GM15510 (cell line): Measurements from ENCODE around the gene KBTBD13.

Source experiments
- POLR2A ChIP-seq: IDR thresholded peaks from 3 replicates; pipeline ENCODE4 v1.6.1; 2011; ENCODE audit warnings: borderline replicate concordance; ENCODE audit not compliant: insufficient read length; ENCODE audit errors: extremely low read depth

KBTBD13 gene

DNA sequence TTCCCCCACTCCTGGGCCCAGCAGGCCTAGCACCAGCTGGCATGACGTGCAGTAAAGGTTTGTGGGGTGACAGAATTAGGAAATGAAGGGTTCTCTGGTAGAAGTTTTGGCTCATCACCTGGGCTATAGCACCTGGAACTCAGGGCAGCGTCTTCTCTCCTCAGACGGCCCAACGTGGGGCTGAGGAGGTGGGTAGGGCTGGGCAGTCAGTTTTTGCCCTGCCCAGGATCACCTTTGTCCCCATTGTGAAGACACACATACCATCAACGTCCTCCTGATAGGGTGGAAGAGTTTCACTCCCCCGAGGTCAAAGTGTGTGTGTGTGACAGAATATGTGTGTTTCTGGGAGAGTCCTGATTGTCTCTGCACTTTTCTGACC lies 12.1 kb downstream of the KBTBD13 start:
- no peak for TF ChIP-seq POLR2A

DNA sequence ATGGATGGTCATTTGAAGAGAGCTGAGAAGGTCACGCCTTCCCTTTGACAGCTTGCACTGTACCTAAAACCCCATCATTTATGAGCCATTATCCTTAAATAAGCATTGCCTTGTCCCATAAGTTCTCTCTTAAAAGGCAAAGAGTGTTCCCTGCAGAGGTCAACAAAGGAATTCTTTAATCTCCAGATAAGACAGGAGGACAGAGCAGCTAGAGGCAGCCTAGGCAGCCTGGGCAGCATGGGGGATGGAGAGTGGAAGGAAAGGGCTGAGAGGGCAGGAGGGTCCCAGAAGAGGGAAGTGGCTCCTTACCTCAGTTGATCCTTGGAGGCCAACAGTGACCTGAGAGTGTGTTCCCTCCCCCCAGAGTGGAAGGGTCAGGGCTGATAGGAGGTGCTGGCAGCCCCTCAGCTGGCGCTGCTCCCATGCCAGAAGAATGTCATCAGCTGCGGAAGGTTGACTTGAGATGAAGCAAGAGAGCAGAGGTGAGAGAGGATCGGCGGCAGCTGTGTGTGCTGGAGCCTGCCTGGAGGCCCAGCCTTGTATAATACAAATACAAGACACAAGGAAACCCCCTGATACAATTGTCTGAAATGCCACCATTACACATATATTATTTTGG lies 12.8 kb downstream of the KBTBD13 start:
- no peak for TF ChIP-seq POLR2A

DNA sequence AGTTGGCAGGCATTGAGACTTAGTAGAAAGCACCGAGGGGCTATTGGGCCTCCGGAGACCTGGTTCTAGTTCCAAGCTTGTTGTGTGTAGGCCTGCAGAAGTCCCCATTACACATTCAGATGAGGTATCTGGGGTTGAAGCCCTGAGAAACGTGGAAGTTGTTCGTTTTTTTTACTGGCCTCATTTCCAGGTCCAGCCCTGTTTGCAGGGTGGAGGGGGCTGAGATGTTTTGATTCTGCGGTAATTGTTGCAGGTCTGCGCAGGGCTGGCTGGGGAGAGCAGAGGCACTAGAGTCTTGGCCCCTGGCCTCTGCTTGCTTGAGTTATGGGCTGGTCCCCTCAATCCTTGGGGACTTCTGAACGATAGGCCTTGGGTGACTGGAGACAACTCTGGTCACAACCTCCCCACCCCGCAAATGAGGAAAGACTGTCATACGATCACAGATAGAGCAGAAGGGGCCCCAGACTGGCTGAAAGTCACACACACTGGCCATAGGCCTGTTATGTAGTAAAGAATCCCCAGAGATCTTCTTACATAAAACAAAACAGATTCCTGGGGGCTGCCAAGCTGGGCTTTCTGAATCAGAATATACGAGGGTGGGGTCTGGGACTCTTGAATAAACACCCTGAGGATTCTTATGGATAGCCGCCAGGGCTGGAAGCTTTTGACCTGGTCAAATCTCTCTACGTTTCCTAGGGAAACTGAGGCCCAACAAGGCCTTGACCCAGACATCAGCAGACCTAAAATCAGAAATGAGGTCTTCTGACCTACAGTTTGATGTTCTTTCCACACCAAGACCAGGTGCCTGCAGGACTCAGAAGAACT lies 15.6 kb downstream of the KBTBD13 start:
- no peak for TF ChIP-seq POLR2A

DNA sequence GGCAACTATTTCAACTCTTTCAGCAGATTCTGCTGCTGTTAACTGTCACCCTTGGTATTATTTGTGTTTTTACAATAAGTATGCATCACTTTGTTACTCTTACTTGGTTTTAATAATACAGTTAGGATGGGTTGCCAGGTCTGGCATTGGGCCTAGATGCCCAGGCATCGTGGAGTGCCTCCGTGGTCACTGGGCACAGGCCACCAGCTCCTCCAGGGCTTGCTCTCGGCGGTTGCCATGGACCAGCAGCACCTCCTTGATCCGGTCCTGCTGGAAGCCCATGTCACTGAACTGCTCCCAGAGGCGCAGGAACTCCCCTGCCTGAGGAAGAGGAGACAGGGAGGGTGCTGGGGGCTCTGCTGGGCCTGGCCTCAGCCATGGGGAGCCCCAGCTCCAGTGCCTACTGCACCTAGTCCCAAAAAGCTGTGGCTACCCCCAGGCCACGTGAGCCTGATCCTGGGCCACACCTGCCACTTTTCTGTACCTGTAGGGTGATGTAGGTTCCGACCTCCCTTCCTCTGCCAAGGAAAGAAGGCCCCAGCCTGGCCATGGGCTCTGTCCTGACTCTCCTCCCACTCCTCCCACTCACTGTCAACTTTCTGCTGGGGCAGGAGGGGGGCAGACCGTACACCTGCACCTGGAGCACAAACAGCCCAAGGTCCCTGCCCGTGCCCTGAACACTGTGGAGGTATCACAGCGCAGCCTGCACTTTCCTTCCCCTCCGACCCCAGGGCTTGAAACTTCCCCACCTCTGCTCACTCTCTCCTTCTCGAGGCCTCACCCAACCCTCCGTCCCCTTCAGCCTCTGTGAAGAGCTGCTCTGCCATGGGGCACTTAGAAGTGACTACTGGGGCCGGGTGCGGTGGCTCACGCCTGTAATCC lies 16.6 kb downstream of the KBTBD13 start:
- no peak for TF ChIP-seq POLR2A

DNA sequence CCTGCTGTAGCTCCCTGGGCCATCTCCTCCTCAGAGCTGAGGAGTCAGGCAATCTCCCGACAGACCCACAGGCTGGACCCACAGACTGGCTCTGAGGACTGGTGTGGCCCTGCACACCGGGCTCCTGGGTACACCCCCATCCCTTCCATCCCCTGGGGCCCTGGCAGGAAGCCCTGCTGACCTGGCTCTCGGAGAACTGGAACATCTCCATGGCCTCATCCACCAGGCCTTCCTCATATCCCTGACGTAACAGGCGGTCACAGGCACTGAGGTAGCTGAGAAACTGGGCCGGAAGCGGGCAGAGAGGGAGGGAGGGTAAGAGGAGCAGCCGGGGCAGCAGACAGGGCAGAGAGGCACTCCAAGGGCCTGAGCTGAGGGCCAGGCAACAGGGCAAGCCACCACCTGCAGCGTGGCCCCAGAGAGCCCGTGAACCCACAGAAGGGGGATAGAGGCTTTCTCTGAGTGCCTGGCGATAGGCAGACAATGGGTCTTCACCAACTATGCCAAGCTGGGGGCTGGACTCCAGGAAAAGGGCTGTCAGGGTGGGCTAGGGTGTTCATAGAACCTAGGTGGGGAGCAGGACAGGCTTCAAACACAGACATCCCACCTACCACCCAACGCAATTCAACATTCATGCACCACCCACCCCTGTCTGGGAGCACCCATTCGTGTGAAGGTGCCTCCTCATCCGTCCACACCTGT lies 17.9 kb downstream of the KBTBD13 start:
- no peak for TF ChIP-seq POLR2A

DNA sequence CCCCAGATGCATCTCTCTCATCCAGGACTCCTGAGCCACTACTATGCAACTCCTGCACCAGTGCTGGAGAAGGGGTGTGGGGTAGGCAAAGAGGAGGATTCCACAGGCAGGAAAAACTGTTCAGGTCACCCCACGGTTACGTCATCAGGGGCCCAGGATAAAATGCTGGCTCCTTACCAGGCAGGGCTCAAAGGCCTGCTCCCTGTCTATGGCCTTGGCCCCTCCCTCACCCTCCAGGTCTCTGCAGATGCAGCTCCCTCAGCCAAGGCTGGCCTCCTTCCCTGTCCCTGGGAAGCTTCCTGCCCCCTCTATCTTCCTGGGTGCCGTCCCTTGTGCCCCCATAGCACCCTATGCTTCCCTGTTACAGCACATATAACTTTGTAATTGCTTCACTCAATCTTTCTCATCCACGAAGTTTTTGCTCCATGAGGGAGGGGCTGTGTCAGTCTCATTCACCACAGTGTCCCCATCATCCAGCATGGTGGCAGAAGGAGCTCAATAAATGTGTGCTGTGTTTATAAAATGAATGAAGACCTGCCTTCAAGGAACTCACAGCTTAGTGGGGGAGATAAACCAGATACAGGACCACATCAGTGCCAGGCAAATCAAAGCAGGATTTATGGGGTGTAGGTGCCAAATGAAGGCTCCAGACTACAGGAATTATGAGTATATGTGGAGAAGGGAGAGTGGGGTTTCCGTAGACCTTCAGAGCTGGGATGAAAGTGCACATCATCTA lies 18.6 kb downstream of the KBTBD13 start:
- no peak for TF ChIP-seq POLR2A

DNA sequence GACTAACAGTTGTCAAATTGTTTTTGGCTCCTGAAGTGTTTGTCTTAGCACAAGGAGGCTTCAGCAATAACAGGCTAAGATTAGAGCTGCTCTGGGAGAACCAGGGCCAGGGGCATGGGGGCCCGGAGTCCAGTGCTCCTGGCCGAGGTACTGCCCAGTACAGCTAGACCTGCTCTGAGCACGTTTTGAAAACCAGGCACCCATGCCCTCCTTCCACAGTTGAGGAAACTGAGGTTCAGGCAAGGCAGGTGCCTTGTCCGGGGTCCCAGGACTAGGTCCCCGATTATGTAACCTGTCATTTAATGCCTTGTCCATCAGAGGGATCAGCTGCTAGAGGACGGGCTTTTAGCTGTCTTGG lies 19.2 kb downstream of the KBTBD13 start:
- TF ChIP-seq POLR2A, result no peak

DNA sequence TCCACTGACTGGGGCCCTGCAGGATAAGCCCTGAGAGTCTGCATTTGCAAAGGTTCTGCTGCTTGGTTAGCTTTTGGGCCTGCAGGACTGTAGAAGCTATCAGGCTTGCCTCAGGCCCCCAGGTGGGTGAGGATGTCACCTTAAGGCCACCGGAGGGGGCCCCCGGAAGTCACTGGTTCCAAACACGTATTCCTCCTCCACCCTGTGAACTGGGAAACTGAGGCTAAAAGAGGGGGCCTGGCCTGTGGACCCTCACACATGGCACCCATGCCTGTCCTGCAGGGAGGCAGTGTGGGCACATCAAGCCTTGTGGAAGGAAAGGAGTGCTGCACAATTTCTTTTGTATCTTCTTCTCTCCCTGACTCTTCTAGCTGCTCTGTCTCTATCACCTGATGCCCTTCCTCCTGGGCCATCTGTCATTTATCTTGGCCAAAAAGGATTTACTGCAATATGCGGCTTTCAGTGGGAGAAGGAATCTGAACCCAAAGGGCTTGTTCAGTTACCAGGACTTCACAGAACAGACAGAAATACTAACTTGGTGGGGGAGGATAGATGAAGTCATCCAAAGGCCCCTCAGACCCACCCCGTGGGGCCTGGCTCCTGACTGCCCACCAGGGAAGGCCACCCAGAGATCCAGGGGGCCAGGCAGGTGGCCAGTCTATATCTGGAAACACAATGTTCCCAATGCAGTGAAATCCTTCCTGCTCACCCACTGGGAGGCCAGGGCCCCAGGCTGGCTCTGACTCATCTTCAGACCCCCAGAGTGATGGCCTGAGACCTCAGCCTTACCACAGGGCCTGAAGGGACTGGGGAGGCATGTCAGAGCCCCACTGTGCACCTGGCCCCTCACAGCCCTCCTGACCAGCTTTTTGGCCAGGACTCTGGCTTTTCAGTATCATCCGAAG lies 20.2 kb downstream of the KBTBD13 start:
- TF ChIP-seq POLR2A, result no peak

DNA sequence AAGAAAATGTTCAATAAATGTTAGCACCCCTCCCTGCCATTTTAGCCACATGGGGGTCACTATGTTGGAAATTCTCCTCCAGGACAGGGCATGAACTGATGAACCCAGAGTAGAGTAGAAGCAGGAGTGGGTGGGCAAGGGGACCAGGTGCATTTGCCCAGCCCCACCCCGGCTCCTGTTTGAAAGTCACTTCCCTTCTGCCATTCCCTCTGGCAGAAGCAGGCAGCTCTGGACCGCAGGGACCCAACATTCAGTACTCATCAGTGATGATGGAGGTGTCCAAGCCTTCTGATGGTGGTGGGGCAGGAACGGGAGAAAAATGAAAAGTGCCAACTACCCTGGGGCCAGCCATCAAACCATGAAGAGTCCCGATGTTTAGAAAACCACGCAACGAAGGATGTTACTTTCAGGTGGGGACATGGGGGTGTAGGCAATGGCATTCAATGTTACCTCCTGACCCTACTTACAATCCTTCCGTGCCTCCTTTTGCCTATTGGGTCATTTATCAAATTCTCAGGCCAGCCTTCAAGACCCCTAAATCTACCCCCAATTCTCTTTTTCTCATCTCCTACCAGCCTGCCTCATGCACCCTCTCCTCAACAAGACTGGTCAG lies 21.2 kb downstream of the KBTBD13 start:
- TF ChIP-seq POLR2A, result no peak

DNA sequence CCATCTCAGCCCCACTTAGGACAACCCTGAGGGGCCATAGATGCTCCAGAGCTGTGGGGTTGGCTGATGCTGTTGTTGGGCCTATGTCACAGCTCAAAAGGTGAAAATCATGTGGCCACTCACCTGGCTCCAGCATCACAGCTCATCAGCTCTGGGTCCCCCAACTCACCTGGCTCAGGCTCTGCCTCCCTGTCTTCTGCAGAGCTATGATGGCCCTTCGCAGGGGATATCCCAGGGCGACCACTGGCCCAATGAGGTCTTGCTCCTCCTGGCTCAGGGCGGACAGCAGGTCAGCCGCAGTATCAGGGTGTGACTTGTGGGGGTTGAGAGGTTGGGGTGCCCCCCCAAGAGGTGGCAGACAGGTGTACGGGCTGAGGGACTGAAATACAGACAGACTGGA lies 22.8 kb downstream of the KBTBD13 start:
- TF ChIP-seq POLR2A, result no peak

DNA sequence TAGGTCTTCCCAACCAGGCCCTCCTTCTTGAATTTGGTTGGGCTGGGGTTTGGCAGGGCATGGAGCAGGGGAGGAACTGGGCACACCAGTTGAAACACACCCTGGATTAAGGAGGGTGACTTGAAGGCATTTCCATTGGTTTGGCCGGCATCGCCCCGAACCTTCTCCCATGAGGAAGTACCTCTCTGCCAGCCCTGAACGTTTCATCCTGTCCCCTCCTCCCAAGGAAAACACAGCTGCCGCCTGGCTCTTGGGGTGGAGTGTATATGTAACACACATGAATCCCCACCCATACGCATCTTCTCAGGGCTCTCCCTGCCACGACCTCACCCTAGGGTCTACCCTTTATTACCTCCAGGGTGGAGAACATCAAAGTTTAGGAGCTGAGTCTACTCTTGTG lies 23.9 kb downstream of the KBTBD13 start:
- no peak for TF ChIP-seq POLR2A

DNA sequence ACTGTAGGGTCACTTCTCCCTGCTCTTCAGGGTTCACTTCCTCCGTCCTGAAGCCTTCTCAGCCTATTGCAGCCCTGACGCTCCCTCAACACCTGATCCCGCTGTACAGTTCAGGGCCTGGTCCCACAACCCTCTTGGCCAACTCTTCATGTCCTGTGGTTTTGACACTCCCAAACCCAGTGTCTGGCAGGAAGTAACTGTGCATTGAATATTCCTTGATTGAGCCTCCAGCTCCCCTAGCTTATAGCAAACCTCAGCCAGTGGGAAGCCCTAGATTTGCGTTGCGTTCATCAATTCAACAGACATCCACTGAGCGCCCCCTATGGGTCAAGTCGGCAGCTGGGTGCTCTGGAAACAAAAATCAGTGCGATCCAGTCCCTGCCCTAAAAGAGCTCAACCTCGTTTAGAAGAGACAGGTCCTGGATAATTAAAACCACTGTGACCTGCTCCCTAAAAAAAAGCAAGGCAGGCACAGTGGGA lies 24.9 kb downstream of the KBTBD13 start:
- TF ChIP-seq POLR2A, result no peak
